Natural killer cell (primary cell): ENCODE results near the gene KIAA0513. TPM values are rescaled to one million over a fixed set of nuclear protein-coding genes. Genes with fewer than 3 reads are reported as not detected.

Experiments
- ATAC-seq, 3 donors: fragments of 150-1000 bp in 2 of 3; fragments of 200-7000 bp in 1 of 3; cut with Tn5 transposase; 1 replicate in 1 of 3; 2 replicates in 2 of 3; pipeline ENCODE4 v1.10.0; 2021; ENCODE audit warnings: mild to moderate bottlenecking in 2 of 3, moderate library complexity in 2 of 3
- DNase-seq, 2 donors: peaks; one replicate each; pipeline versions ENCODE4 v3.0.0 to v3.0.0-alpha.2; 2013 to 2021; ENCODE audit warnings: mixed read lengths in 1 of 2
- H3K27ac ChIP-seq: one replicate; pipeline ENCODE4 v1.5.1; 2013; ENCODE audit warnings: mild to moderate bottlenecking, low read length
- H3K27me3 ChIP-seq: one replicate; pipeline ENCODE4 v1.6.1; 2013; ENCODE audit warnings: low read length; ENCODE audit not compliant: control insufficient read depth, insufficient read depth
- H3K36me3 ChIP-seq: one replicate; pipeline ENCODE4 v1.6.1; 2013; ENCODE audit warnings: low read length; ENCODE audit not compliant: control insufficient read depth, insufficient read depth
- H3K4me1 ChIP-seq: one replicate; pipeline ENCODE4 v1.6.1; 2013; ENCODE audit warnings: low read length; ENCODE audit not compliant: control insufficient read depth, insufficient read depth
- H3K4me3 ChIP-seq: one replicate; pipeline ENCODE4 v1.5.1; 2013; ENCODE audit warnings: low read length
- H3K9me3 ChIP-seq: one replicate; pipeline ENCODE4 v1.6.1; 2013; ENCODE audit warnings: low read length; ENCODE audit not compliant: control insufficient read depth, insufficient read depth
- H3K27ac Mint-ChIP-seq, 2 donors: one replicate each; pipeline ENCODE4 v1.8.0; 2022; ENCODE audit warnings: mild to moderate bottlenecking in 2 of 2, mixed read lengths in 2 of 2, moderate library complexity in 1 of 2
- H3K27me3 Mint-ChIP-seq, 2 donors: one replicate each; pipeline ENCODE4 v1.8.0; 2022; ENCODE audit warnings: low read depth in 2 of 2, mixed read lengths in 2 of 2
- H3K36me3 Mint-ChIP-seq: one replicate; pipeline ENCODE4 v1.8.0; 2022; ENCODE audit warnings: mixed read lengths
- H3K4me1 Mint-ChIP-seq, 2 donors: one replicate each; pipeline ENCODE4 v1.8.0; 2022; ENCODE audit warnings: mixed read lengths in 2 of 2
- H3K4me3 Mint-ChIP-seq: one replicate; pipeline ENCODE4 v1.8.0; 2022; ENCODE audit warnings: mild to moderate bottlenecking, moderate library complexity, mixed read lengths
- H3K9me3 Mint-ChIP-seq, 2 donors: one replicate each; pipeline ENCODE4 v1.8.0; 2022; ENCODE audit warnings: mixed read lengths in 2 of 2
- CTCF ChIP-seq: fragments of 200-600 bp; IDR thresholded peaks from one replicate; pipeline ENCODE4 v1.8.0; 2022; ENCODE audit warnings: antibody characterized with exemption
- WGBS: methylation state at CpG from one replicate; pipeline ENCODE4 v1.1.7; 2013; ENCODE audit warnings: missing lambda C conversion rate; ENCODE audit not compliant: insufficient coverage; 5-methylcytosine and 5-hydroxymethylcytosine counted together
- intact Hi-C: fragments of 100-400 bp; cut with micrococcal nuclease; formaldehyde crosslinking; loops from one replicate; pipeline ENCODE4 v1.14.2; 2022
- total RNA-seq, 4 donors: library from RNA; stranded (reverse); fragments of 120-200 nt in 1 of 4; gene quantifications; one replicate each; pipeline versions ENCODE4 v1.2.3 to v1.2.4, GENCODE V29; 2013 to 2022

The KIAA0513 gene
- total RNA-seq, 3 donors from 2014 or later (not counting 1 experiment from before 2014, with no cell fraction given): 7.9 to 17.7 (median 12.1) TPM

GRCh38 chr16:85047867-85048455 is 20.4 kb downstream of the KIAA0513 start:
- no peak for ATAC-seq

GRCh38 chr16:85048921-85049562 is 21.4 kb downstream of the KIAA0513 start:
- Mint-ChIP-seq H3K36me3 (no peaks in the 10 kb centered on the region), H3K27ac (no peak overlapping the region), H3K27me3 (peaks cover 7 to 26% of the 10 kb centered on the region in 2 donors), H3K9me3 (no peaks in the 10 kb centered on the region), H3K4me1 (peaks cover 0 to 8% of the 10 kb centered on the region in 2 donors), H3K4me3 (no peak overlapping the region)
- no peak for ATAC-seq
- no peak for DNase-seq
- no peaks in the 10 kb centered on the region for H3K9me3 ChIP-seq
- no peaks in the 10 kb centered on the region for H3K36me3 ChIP-seq
- H3K27ac ChIP-seq: no peak overlapping the region
- peaks cover 9% of the 10 kb centered on the region for H3K4me1 ChIP-seq
- H3K4me3 ChIP-seq: no peak overlapping the region
- TF ChIP-seq CTCF: no peak
- no peaks in the 10 kb centered on the region for H3K27me3 ChIP-seq
- intact Hi-C loops: no loop called here
- 85% methylated on average over 17 of the region's 17 CpGs for WGBS

More at GRCh38 chr16:85047867-85048455, 20.4 kb downstream of the KIAA0513 start:
- Histone ChIP-seq H3K4me3 (no peak overlapping the region), H3K36me3 (no peaks in the 10 kb centered on the region), H3K9me3 (no peaks in the 10 kb centered on the region), H3K27me3 (no peaks in the 10 kb centered on the region), H3K27ac (no peak overlapping the region), H3K4me1 (peaks cover 9% of the 10 kb centered on the region)
- DNase-seq: no peak
- Mint-ChIP-seq H3K27ac (no peak overlapping the region), H3K36me3 (no peaks in the 10 kb centered on the region), H3K9me3 (no peaks in the 10 kb centered on the region), H3K27me3 (peaks cover 7 to 26% of the 10 kb centered on the region in 2 donors), H3K4me1 (peaks cover 0 to 8% of the 10 kb centered on the region in 2 donors), H3K4me3 (no peak overlapping the region)
- no peak for TF ChIP-seq CTCF
- intact Hi-C loops: no loop called here
- 90% methylated on average over 10 of the region's 11 CpGs for WGBS

- no peaks in the 10 kb centered on the region for H3K27me3 ChIP-seq
- no peak overlapping the region for H3K27ac ChIP-seq
- Mint-ChIP-seq H3K27ac (no peak overlapping the region), H3K36me3 (no peaks in the 10 kb centered on the region), H3K9me3 (no peaks in the 10 kb centered on the region), H3K27me3 (peaks cover 7 to 26% of the 10 kb centered on the region in 2 donors), H3K4me3 (no peak overlapping the region), H3K4me1 (peaks cover 0 to 8% of the 10 kb centered on the region in 2 donors)
- DNase-seq (no peak), ATAC-seq (no peak)
- no peak for TF ChIP-seq CTCF
- H3K9me3 ChIP-seq: no peaks in the 10 kb centered on the region
- 93% methylated on average over 14 of the region's 15 CpGs for whole genome bisulfite sequencing
- intact Hi-C loops: no loop called here
- H3K4me1 ChIP-seq: peaks cover 16% of the 10 kb centered on the region
- H3K36me3 ChIP-seq: no peaks in the 10 kb centered on the region
- no peak overlapping the region for H3K4me3 ChIP-seq
These were observed 22.2 kb downstream of the KIAA0513 start for GRCh38 chr16:85049706-85050305.
